ENCODE results near the gene SAMD4A.

SAMD4A gene

GRCh38 chr14:54727929-54728328, 161.0 kb downstream of the SAMD4A start:
- in situ Hi-C loops (cut with MboI; ENCODE audit: low sequenced_read_pairs) = no loop called here
- DNase-seq (ENCODE audit: low spot score in 2 of 2) = no peak

GRCh38 chr14:54728700-54729527, 162.0 kb downstream of the SAMD4A start:
- Histone ChIP-seq H3K27me3 (ENCODE audit: low read depth) (no peaks in the 10 kb centered on the region), H3K9me3 (no peaks in the 10 kb centered on the region), H3K4me1 (no peaks in the 10 kb centered on the region), H3K36me3 (replicated peaks) (no peaks in the 10 kb centered on the region), H3K4me3 (no peak overlapping the region)
- DNase-seq (ENCODE audit: low spot score in 2 of 2) = no peak
- in situ Hi-C loops (cut with MboI; ENCODE audit: low sequenced_read_pairs) = no loop called here

More at GRCh38 chr14:54727929-54728328, 161.0 kb downstream of the SAMD4A start:
- H3K36me3 ChIP-seq (replicated peaks) = no peaks in the 10 kb centered on the region
- no peaks in the 10 kb centered on the region for H3K27me3 ChIP-seq (ENCODE audit: low read depth)
- H3K9me3 ChIP-seq = no peaks in the 10 kb centered on the region
- H3K4me1 ChIP-seq = no peaks in the 10 kb centered on the region
- H3K4me3 ChIP-seq = no peak overlapping the region

- in situ Hi-C loops (cut with MboI; ENCODE audit: low sequenced_read_pairs) = no loop called here
- Histone ChIP-seq H3K4me3 (no peak overlapping the region), H3K27me3 (ENCODE audit: low read depth) (no peaks in the 10 kb centered on the region), H3K9me3 (no peaks in the 10 kb centered on the region), H3K4me1 (no peaks in the 10 kb centered on the region), H3K36me3 (replicated peaks) (no peaks in the 10 kb centered on the region)
- DNase-seq (ENCODE audit: low spot score in 2 of 2) = no peak
Observed at GRCh38 chr14:54730156-54730961, 163.4 kb downstream of the SAMD4A start.

GRCh38 chr14:54734966-54735365, 168.0 kb downstream of the SAMD4A start:
- H3K4me1 ChIP-seq = no peaks in the 10 kb centered on the region
- in situ Hi-C loops (cut with MboI; ENCODE audit: low sequenced_read_pairs) = no loop called here
- H3K4me3 ChIP-seq = no peak overlapping the region
- DNase-seq (ENCODE audit: low spot score in 2 of 2) = no peak
- no peaks in the 10 kb centered on the region for H3K36me3 ChIP-seq (replicated peaks)
- no peaks in the 10 kb centered on the region for H3K9me3 ChIP-seq
- no peaks in the 10 kb centered on the region for H3K27me3 ChIP-seq (ENCODE audit: low read depth)

GRCh38 chr14:54735424-54735823, 168.5 kb downstream of the SAMD4A start:
- no peak for DNase-seq (ENCODE audit: low spot score in 2 of 2)
- no peak overlapping the region for H3K4me3 ChIP-seq
- in situ Hi-C loops (cut with MboI; ENCODE audit: low sequenced_read_pairs) = no loop called here

GRCh38 chr14:54737132-54737711, 170.3 kb downstream of the SAMD4A start:
- Histone ChIP-seq H3K27me3 (ENCODE audit: low read depth) (no peaks in the 10 kb centered on the region), H3K36me3 (replicated peaks) (no peaks in the 10 kb centered on the region), H3K4me1 (no peaks in the 10 kb centered on the region), H3K9me3 (no peaks in the 10 kb centered on the region), H3K4me3 (no peak overlapping the region)
- DNase-seq (ENCODE audit: low spot score in 2 of 2) = no peak
- in situ Hi-C loops (cut with MboI; ENCODE audit: low sequenced_read_pairs) = no loop called here

More at GRCh38 chr14:54735424-54735823, 168.5 kb downstream of the SAMD4A start:
- H3K27me3 ChIP-seq (ENCODE audit: low read depth) = no peaks in the 10 kb centered on the region
- H3K4me1 ChIP-seq = no peaks in the 10 kb centered on the region
- H3K36me3 ChIP-seq (replicated peaks) = no peaks in the 10 kb centered on the region
- H3K9me3 ChIP-seq = no peaks in the 10 kb centered on the region

GRCh38 chr14:54738009-54738408, 171.1 kb downstream of the SAMD4A start:
- H3K4me3 ChIP-seq = no peak overlapping the region
- in situ Hi-C loops (cut with MboI; ENCODE audit: low sequenced_read_pairs) = no loop called here
- no peaks in the 10 kb centered on the region for H3K36me3 ChIP-seq (replicated peaks)
- H3K27me3 ChIP-seq (ENCODE audit: low read depth) = no peaks in the 10 kb centered on the region
- no peak for DNase-seq (ENCODE audit: low spot score in 2 of 2)
- H3K4me1 ChIP-seq = no peaks in the 10 kb centered on the region
- H3K9me3 ChIP-seq = no peaks in the 10 kb centered on the region

- DNase-seq (ENCODE audit: low spot score in 2 of 2) = no peak
- no peaks in the 10 kb centered on the region for H3K9me3 ChIP-seq
- no peak overlapping the region for H3K4me3 ChIP-seq
- no peaks in the 10 kb centered on the region for H3K27me3 ChIP-seq (ENCODE audit: low read depth)
- in situ Hi-C loops (cut with MboI; ENCODE audit: low sequenced_read_pairs) = no loop called here
- no peaks in the 10 kb centered on the region for H3K4me1 ChIP-seq
- H3K36me3 ChIP-seq (replicated peaks) = no peaks in the 10 kb centered on the region
Observed at GRCh38 chr14:54739514-54739913, 172.6 kb downstream of the SAMD4A start.

- Histone ChIP-seq H3K27me3 (ENCODE audit: low read depth) (no peaks in the 10 kb centered on the region), H3K4me3 (no peak overlapping the region), H3K9me3 (no peaks in the 10 kb centered on the region), H3K36me3 (replicated peaks) (no peaks in the 10 kb centered on the region), H3K4me1 (no peaks in the 10 kb centered on the region)
- in situ Hi-C loops (cut with MboI; ENCODE audit: low sequenced_read_pairs) = no loop called here
- DNase-seq (ENCODE audit: low spot score in 2 of 2) = no peak
Observed at GRCh38 chr14:54742492-54743350, 175.8 kb downstream of the SAMD4A start.

GRCh38 chr14:54743382-54743781, 176.5 kb downstream of the SAMD4A start:
- Histone ChIP-seq H3K36me3 (replicated peaks) (no peaks in the 10 kb centered on the region), H3K27me3 (ENCODE audit: low read depth) (no peaks in the 10 kb centered on the region), H3K4me3 (no peak overlapping the region), H3K9me3 (no peaks in the 10 kb centered on the region), H3K4me1 (no peaks in the 10 kb centered on the region)
- in situ Hi-C loops (cut with MboI; ENCODE audit: low sequenced_read_pairs) = no loop called here
- no peak for DNase-seq (ENCODE audit: low spot score in 2 of 2)

GRCh38 chr14:54746019-54746418, 179.1 kb downstream of the SAMD4A start:
- Histone ChIP-seq H3K4me1 (no peaks in the 10 kb centered on the region), H3K4me3 (no peak overlapping the region), H3K9me3 (no peaks in the 10 kb centered on the region), H3K36me3 (replicated peaks) (no peaks in the 10 kb centered on the region), H3K27me3 (ENCODE audit: low read depth) (no peaks in the 10 kb centered on the region)
- DNase-seq (ENCODE audit: low spot score in 2 of 2) = no peak
- in situ Hi-C loops (cut with MboI; ENCODE audit: low sequenced_read_pairs) = no loop called here

- Histone ChIP-seq H3K4me1 (no peaks in the 10 kb centered on the region), H3K36me3 (replicated peaks) (peaks cover 9% of the 10 kb centered on the region; the same call in 1 of the 2 replicates), H3K27me3 (ENCODE audit: low read depth) (no peaks in the 10 kb centered on the region), H3K4me3 (no peak overlapping the region), H3K9me3 (no peaks in the 10 kb centered on the region)
- DNase-seq (ENCODE audit: low spot score in 2 of 2) = no peak
- in situ Hi-C loops (cut with MboI; ENCODE audit: low sequenced_read_pairs) = no loop called here
Observed at GRCh38 chr14:54747616-54748015, 180.7 kb downstream of the SAMD4A start.

GRCh38 chr14:54749180-54749579, 182.3 kb downstream of the SAMD4A start:
- Histone ChIP-seq H3K36me3 (replicated peaks) (peaks cover 9% of the 10 kb centered on the region; the same call in 1 of the 2 replicates), H3K4me1 (no peaks in the 10 kb centered on the region), H3K9me3 (no peaks in the 10 kb centered on the region), H3K4me3 (no peak overlapping the region), H3K27me3 (ENCODE audit: low read depth) (no peaks in the 10 kb centered on the region)
- DNase-seq (ENCODE audit: low spot score in 2 of 2) = no peak
- in situ Hi-C loops (cut with MboI; ENCODE audit: low sequenced_read_pairs) = no loop called here
